ENCODE data around the gene BMPER. TPM values are rescaled to one million over a fixed set of nuclear protein-coding genes. Genes with fewer than 3 reads are reported as not detected.

BMPER gene
- total and polyA plus RNA-seq, 2 donors (not counting 1 experiment from before 2014, with no cell fraction given): 12.2 to 15.9 TPM

DNA sequence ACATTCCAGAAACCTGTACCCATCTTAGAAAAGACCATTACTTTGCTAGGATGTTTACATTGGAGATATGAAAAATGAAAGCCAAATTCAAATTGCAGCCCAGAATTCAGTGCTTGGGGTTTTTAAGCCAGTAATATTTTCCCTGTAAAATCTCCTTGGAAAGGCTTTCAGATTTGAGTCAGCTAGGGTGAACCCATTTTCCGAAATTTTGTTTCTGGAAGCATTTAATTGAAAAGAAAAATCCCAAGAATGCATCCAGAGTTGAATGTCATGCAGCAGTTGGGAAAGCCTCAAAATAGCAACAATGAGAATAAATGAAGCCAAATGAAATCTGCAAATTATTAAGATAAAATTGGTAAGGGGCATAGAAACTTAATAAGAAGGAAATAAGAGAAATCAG lies 106.4 kb downstream of the BMPER start:
- no peaks in the 10 kb centered on the region for H4K20me1 ChIP-seq (ENCODE audit: control insufficient read depth, extremely low read depth, insufficient read depth, low read length)
- no peak overlapping the region for H2AFZ ChIP-seq (ENCODE audit: low read length)
- H3K4me2 ChIP-seq (ENCODE audit: extremely low read depth, insufficient read depth, low read length): no peak overlapping the region
- no peaks in the 10 kb centered on the region for H3K9me3 ChIP-seq (ENCODE audit: control insufficient read depth, insufficient read depth, low read depth, low read length)
- no peaks in the 10 kb centered on the region for H3K79me2 ChIP-seq (ENCODE audit: control insufficient read depth, insufficient read depth, low read length)
- H3K4me1 ChIP-seq (ENCODE audit: control insufficient read depth, extremely low read depth, insufficient read depth, low read length): no peaks in the 10 kb centered on the region
- DNase-seq (ENCODE audit: low read depth in 2 of 2): peak in 1 of 2 donors; percentile 30
- no peaks in the 10 kb centered on the region for H3K36me3 ChIP-seq (ENCODE audit: control insufficient read depth, insufficient read depth, low read length)
- H3K9ac ChIP-seq (ENCODE audit: insufficient read depth, low read length): no peak overlapping the region
- H3K4me3 ChIP-seq (replicated peaks in 1 of 4; ENCODE audit: control extremely low read depth in 1 of 4, insufficient read depth in 1 of 4, low read depth in 3 of 4, low read length in 4 of 4): no peak overlapping the region
- no peak overlapping the region for H3K27ac ChIP-seq (ENCODE audit: insufficient read depth, low read length)
- no peaks in the 10 kb centered on the region for H3K27me3 ChIP-seq (ENCODE audit: control insufficient read depth, insufficient read depth, low read length)
- TF ChIP-seq EZH2 (IDR thresholded peaks at IDR 0.05; ENCODE audit: low read length, missing control alignments): no peak
- TF ChIP-seq, protein P1, sequence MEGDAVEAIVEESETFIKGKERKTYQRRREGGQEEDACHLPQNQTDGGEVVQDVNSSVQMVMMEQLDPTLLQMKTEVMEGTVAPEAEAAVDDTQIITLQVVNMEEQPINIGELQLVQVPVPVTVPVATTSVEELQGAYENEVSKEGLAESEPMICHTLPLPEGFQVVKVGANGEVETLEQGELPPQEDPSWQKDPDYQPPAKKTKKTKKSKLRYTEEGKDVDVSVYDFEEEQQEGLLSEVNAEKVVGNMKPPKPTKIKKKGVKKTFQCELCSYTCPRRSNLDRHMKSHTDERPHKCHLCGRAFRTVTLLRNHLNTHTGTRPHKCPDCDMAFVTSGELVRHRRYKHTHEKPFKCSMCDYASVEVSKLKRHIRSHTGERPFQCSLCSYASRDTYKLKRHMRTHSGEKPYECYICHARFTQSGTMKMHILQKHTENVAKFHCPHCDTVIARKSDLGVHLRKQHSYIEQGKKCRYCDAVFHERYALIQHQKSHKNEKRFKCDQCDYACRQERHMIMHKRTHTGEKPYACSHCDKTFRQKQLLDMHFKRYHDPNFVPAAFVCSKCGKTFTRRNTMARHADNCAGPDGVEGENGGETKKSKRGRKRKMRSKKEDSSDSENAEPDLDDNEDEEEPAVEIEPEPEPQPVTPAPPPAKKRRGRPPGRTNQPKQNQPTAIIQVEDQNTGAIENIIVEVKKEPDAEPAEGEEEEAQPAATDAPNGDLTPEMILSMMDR (conservative IDR thresholded peaks at IDR 0.05 in 1 of 2, IDR thresholded peaks at IDR 0.05 in 1 of 2; ENCODE audit: low read depth in 1 of 2, low read length in 2 of 2): no peak

DNA sequence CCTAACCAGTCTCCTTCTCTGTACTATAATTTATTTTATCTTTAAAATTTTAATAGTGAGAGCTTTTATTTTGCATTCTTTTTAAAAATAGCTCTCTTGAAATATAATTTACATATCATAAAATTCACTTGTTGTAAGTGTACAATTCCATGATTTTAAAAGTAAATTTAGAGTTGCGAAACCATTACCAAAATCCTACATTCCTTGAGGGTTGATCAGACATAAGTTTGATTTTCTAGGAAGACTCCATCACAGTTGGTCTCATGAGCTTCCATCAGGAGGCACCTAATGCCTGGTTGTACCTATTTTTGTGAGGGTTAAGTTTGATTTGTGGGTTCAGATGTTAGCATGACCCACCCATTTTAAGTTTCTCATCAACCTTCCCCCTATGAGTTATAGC lies 108.1 kb downstream of the BMPER start:
- Histone ChIP-seq H3K79me2 (ENCODE audit: control insufficient read depth, insufficient read depth, low read length) (no peaks in the 10 kb centered on the region), H3K4me1 (ENCODE audit: control insufficient read depth, extremely low read depth, insufficient read depth, low read length) (no peaks in the 10 kb centered on the region), H2AFZ (ENCODE audit: low read length) (no peak overlapping the region), H3K36me3 (ENCODE audit: control insufficient read depth, insufficient read depth, low read length) (no peaks in the 10 kb centered on the region), H3K27me3 (ENCODE audit: control insufficient read depth, insufficient read depth, low read length) (no peaks in the 10 kb centered on the region), H3K4me2 (ENCODE audit: extremely low read depth, insufficient read depth, low read length) (no peak overlapping the region), H3K4me3 (replicated peaks in 1 of 4; ENCODE audit: control extremely low read depth in 1 of 4, insufficient read depth in 1 of 4, low read depth in 3 of 4, low read length in 4 of 4) (no peak overlapping the region), H3K9me3 (ENCODE audit: control insufficient read depth, insufficient read depth, low read depth, low read length) (no peaks in the 10 kb centered on the region), H3K27ac (ENCODE audit: insufficient read depth, low read length) (no peak overlapping the region), H3K9ac (ENCODE audit: insufficient read depth, low read length) (no peak overlapping the region), H4K20me1 (ENCODE audit: control insufficient read depth, extremely low read depth, insufficient read depth, low read length) (no peaks in the 10 kb centered on the region)
- DNase-seq (ENCODE audit: low read depth in 2 of 2): peak in 1 of 2 donors; percentile 6
- TF ChIP-seq, protein P1 (conservative IDR thresholded peaks at IDR 0.05 in 1 of 2, IDR thresholded peaks at IDR 0.05 in 1 of 2; ENCODE audit: low read depth in 1 of 2, low read length in 2 of 2): no peak
- TF ChIP-seq EZH2 (IDR thresholded peaks at IDR 0.05; ENCODE audit: low read length, missing control alignments): no peak

DNA sequence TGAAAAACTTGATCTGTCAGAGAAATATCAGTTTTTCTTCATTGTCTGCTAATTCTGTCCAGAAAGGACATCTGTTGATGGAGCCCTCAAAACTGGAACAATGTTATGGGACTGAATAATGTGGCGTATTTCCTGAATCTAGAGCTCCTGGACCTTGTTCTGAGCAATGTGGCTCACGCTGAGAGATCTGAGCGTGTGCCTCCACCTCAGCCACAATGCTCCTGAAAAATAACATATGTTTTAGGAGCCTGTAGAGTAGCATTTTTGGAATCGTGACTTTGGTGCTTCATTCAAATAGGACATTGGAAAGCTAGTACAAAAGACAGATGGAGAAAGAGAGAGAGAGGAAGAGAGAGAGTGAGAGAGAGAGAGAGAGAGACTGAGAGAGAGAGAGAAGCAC lies 110.3 kb downstream of the BMPER start:
- TF ChIP-seq, protein P1 (conservative IDR thresholded peaks at IDR 0.05 in 1 of 2, IDR thresholded peaks at IDR 0.05 in 1 of 2; ENCODE audit: low read depth in 1 of 2, low read length in 2 of 2): no peak
- TF ChIP-seq EZH2 (IDR thresholded peaks at IDR 0.05; ENCODE audit: low read length, missing control alignments): no peak
- H3K27me3 ChIP-seq (ENCODE audit: control insufficient read depth, insufficient read depth, low read length): no peaks in the 10 kb centered on the region

More for the DNA sequence above, 110.3 kb downstream of the BMPER start:
- Histone ChIP-seq H3K4me1 (ENCODE audit: control insufficient read depth, extremely low read depth, insufficient read depth, low read length) (no peaks in the 10 kb centered on the region), H2AFZ (ENCODE audit: low read length) (no peak overlapping the region), H3K36me3 (ENCODE audit: control insufficient read depth, insufficient read depth, low read length) (no peaks in the 10 kb centered on the region), H3K27ac (ENCODE audit: insufficient read depth, low read length) (no peak overlapping the region), H3K9me3 (ENCODE audit: control insufficient read depth, insufficient read depth, low read depth, low read length) (no peaks in the 10 kb centered on the region), H4K20me1 (ENCODE audit: control insufficient read depth, extremely low read depth, insufficient read depth, low read length) (no peaks in the 10 kb centered on the region), H3K4me2 (ENCODE audit: extremely low read depth, insufficient read depth, low read length) (no peak overlapping the region), H3K9ac (ENCODE audit: insufficient read depth, low read length) (no peak overlapping the region), H3K4me3 (replicated peaks in 1 of 4; ENCODE audit: control extremely low read depth in 1 of 4, insufficient read depth in 1 of 4, low read depth in 3 of 4, low read length in 4 of 4) (no peak overlapping the region), H3K79me2 (ENCODE audit: control insufficient read depth, insufficient read depth, low read length) (no peaks in the 10 kb centered on the region)
- no peak for DNase-seq (ENCODE audit: low read depth in 2 of 2)
